ENCODE measurements around the gene KRTAP6-2.

DNA sequence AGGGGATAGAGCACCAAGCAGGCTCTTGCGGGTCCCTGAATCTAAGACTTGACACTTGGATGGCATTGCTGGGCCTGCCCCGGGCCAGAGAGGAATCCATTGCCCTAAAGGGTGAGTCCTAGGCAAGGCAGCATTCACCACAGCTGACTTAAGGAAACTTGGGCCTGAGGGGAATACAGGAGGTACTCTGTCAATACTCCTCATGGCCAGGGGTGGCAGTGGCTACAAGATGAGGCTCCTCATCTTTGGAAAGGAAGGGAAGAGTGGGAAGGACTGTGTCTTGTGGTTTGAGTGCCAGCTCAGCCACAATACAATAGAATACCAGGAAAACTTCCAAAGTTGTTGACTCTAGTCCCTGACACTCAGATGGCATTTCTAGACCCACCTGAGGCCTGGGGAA is 7.3 kb upstream of the KRTAP6-2 start:
- TF ChIP-seq RAD21 (IDR thresholded peaks at IDR 0.05 in 1 of 2, conservative IDR thresholded peaks at IDR 0.05 in 1 of 2; ENCODE audit: low read depth in 2 of 2, low read length in 2 of 2): peak; percentile 14 to 21; a peak in 3 of 4 replicates
- TF ChIP-seq ZNF274 (IDR thresholded peaks at IDR 0.05; ENCODE audit: borderline replicate concordance, extremely low read depth, low read length): no peak
- TF ChIP-seq, protein P1, sequence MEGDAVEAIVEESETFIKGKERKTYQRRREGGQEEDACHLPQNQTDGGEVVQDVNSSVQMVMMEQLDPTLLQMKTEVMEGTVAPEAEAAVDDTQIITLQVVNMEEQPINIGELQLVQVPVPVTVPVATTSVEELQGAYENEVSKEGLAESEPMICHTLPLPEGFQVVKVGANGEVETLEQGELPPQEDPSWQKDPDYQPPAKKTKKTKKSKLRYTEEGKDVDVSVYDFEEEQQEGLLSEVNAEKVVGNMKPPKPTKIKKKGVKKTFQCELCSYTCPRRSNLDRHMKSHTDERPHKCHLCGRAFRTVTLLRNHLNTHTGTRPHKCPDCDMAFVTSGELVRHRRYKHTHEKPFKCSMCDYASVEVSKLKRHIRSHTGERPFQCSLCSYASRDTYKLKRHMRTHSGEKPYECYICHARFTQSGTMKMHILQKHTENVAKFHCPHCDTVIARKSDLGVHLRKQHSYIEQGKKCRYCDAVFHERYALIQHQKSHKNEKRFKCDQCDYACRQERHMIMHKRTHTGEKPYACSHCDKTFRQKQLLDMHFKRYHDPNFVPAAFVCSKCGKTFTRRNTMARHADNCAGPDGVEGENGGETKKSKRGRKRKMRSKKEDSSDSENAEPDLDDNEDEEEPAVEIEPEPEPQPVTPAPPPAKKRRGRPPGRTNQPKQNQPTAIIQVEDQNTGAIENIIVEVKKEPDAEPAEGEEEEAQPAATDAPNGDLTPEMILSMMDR (IDR thresholded peaks at IDR 0.05; ENCODE audit: control extremely low read depth in 1 of 3, insufficient read depth in 1 of 3, low read depth in 1 of 3, low read length in 3 of 3): peak in 1 of 3 experiments; percentile 52; a peak in 1 of 4 replicates
